HFFc6 (cell line): Measurements from ENCODE around the gene FBRSL1. TPM values are rescaled to one million over a fixed set of nuclear protein-coding genes. Genes with fewer than 3 reads are reported as not detected.
A peak's percentile ranks its signal among the peaks of the same experiment; 100 is the strongest.

ENCODE experiments used
- DNase-seq: peaks from one replicate; pipeline ENCODE4 v3.0.0-alpha.2; 2018
- H3K27ac Mint-ChIP-seq: 2 replicates; pipeline ENCODE4 v1.8.0; 2020; ENCODE audit warnings: mild to moderate bottlenecking, mixed read lengths
- H3K27me3 Mint-ChIP-seq: 2 replicates; pipeline ENCODE4 v1.8.0; 2021; ENCODE audit warnings: mild to moderate bottlenecking, moderate library complexity, mixed read lengths; ENCODE audit not compliant: insufficient read depth
- H3K36me3 Mint-ChIP-seq: 2 replicates; pipeline ENCODE4 v1.8.0; 2021; ENCODE audit warnings: low read depth, mixed read lengths
- H3K4me1 Mint-ChIP-seq: 2 replicates; pipeline ENCODE4 v1.8.0; 2020; ENCODE audit warnings: low read depth, mixed read lengths
- H3K4me3 Mint-ChIP-seq: 2 replicates; pipeline ENCODE4 v1.8.0; 2020; ENCODE audit warnings: mild to moderate bottlenecking, moderate library complexity, mixed read lengths
- H3K9me3 Mint-ChIP-seq: 2 replicates; pipeline ENCODE4 v1.8.0; 2020; ENCODE audit warnings: mild to moderate bottlenecking, mixed read lengths
- CTCF ChIP-seq: fragments of 200-600 bp; sonication (generic); IDR thresholded peaks from 2 replicates; pipeline ENCODE4 v1.5.0; 2021; ENCODE audit warnings: antibody characterized with exemption, mild to moderate bottlenecking
- total RNA-seq, 6 experiments: library from RNA; stranded (reverse); fragmentation: NEBNext Ultra II Directional; extraction: Animal tissue kit (Norgen Biotek cat#: 25700); gene quantifications; 2 replicates in 1 of 6; 3 replicates in 5 of 6; pipeline ENCODE4 v1.2.3, GENCODE V29; 2021

FBRSL1 gene
- total RNA-seq, 6 experiments from 2014 or later = 25.1 to 34.0 (median 30.1) TPM

- Mint-ChIP-seq H3K27ac (no peak overlapping the region), H3K9me3 (no peaks in the 10 kb centered on the region), H3K4me3 (no peak overlapping the region), H3K36me3 (no peaks in the 10 kb centered on the region), H3K27me3 (peaks cover 15% of the 10 kb centered on the region), H3K4me1 (peaks cover 13% of the 10 kb centered on the region)
- no peak for TF ChIP-seq CTCF
- no peak for DNase-seq
Observed at GRCh38 chr12:132487311-132487741, 2.6 kb upstream of the FBRSL1 start.

DNA sequence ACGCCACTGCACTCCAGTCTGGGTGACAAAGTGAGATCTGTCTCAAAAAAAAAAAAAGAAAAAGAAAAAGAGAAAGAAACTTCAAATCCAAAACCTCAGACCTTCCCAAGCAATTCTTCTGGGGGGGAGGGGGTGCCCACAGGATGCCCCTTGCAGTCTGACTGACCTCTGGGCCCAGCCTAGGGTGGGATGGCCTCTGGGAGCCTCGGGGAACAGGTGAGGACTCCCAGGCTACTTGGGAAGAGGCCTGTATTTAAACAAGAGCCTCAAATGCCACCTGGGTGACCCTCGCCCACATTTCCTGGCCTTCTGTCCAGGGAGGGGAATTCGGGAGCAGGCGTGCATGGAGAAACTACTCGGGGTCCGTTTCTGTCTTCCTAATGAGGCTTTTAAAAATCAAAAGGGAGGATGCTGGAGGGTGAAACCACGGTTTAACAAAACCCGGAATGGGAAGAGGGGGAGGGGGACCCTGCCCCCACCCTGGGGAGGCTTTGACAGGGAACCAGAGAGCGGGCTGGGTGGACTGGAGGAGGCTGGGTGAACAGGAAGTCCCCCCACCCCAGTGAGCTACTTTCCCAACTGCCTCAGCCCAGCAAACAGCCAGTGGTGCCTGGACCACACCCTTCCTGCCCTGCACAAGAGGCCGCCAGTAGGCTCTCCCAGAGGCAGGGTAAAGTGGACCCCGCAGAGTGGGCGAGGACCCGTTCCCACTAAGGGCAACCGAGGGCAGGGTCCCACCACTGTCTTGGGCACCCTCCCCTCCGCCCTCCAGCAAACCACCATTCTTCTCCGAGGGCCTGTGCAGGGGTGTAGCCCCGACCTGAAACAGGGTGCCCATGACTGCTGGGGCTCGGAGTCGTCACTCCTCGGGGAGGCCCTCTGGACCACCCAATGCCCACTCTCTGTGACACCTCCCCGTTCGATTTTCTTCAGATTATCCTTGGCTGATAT is 1.5 kb upstream of the FBRSL1 start:
- no peak overlapping the region for H3K27ac Mint-ChIP-seq

GRCh38 chr12:132489078-132489601 is 811 bp upstream of the FBRSL1 start:
- DNase-seq = no peak
- Mint-ChIP-seq H3K27me3 (peaks cover 8% of the 10 kb centered on the region), H3K4me3 (no peak overlapping the region), H3K36me3 (no peaks in the 10 kb centered on the region), H3K27ac (no peak overlapping the region), H3K4me1 (peaks cover 18% of the 10 kb centered on the region), H3K9me3 (no peaks in the 10 kb centered on the region)
- no peak for TF ChIP-seq CTCF

More for the DNA sequence above, 1.5 kb upstream of the FBRSL1 start:
- no peak for DNase-seq
- Mint-ChIP-seq H3K4me1 (peaks cover 18% of the 10 kb centered on the region), H3K27me3 (peaks cover 8% of the 10 kb centered on the region), H3K9me3 (no peaks in the 10 kb centered on the region), H3K4me3 (no peak overlapping the region), H3K36me3 (no peaks in the 10 kb centered on the region)
- no peak for TF ChIP-seq CTCF

DNA sequence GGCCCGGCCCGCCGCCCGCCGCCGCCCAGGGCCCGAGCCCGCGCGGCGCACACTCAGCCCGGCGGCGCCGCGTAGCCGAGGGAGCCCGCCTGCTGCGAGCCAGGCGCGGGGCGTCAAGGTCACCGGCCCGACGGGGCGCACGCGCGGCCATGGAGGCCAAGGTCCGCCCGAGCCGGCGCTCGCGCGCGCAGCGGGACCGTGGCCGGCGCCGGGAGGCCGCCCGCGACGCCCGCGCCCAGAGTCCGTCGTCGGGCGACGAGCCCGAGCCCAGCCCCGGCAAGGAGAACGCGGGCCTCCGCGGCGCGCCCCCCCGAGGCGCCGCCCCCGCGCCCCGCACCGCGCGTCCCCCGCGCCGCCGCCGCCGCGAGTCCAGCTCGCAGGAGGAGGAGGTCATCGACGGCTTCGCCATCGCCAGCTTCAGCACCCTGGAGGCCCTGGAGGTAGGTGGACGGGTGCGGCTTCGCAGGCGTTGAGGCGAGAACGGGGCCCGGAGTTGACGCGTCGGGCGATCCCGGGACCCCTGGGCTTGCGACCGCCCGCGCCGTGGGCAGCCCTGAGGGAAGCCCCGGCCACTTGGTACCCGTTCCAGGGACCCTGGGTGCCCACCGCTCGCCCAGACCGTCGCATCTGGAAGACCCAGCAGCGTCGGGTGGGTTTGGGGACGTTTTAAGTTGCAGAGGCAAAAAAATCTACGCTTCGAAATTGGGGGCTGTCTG is 629 bp downstream of the FBRSL1 start:
- TF ChIP-seq CTCF = no peak
- H3K27me3 Mint-ChIP-seq = peaks cover 5% of the 10 kb centered on the region
- peaks cover 18% of the 10 kb centered on the region for H3K4me1 Mint-ChIP-seq
- H3K27ac Mint-ChIP-seq = peak overlapping the region; percentile 62
- H3K36me3 Mint-ChIP-seq = no peaks in the 10 kb centered on the region
- H3K4me3 Mint-ChIP-seq = peak overlapping the region; percentile 88
- no peaks in the 10 kb centered on the region for H3K9me3 Mint-ChIP-seq
- DNase-seq = no peak

- Mint-ChIP-seq H3K4me1 (peaks cover 18% of the 10 kb centered on the region), H3K36me3 (no peaks in the 10 kb centered on the region), H3K4me3 (peak overlapping the region; percentile 88), H3K27me3 (peaks cover 2% of the 10 kb centered on the region; the same call in 1 of the 2 replicates), H3K27ac (peak overlapping the region; percentile 62), H3K9me3 (no peaks in the 10 kb centered on the region)
- TF ChIP-seq CTCF = no peak
- no peak for DNase-seq
Observed at GRCh38 chr12:132491138-132491663, 1.2 kb downstream of the FBRSL1 start.
